Astrocyte of the hippocampus (primary cell): ENCODE results near the gene MRPL42.
"Not testable (repeated sequence)": the region's sequence is repeated elsewhere in the genome, so short reads cannot be mapped to it uniquely, and the experiment has no call there.

ENCODE experiments used
- DNase-seq: peaks from one replicate; pipeline ENCODE4 v3.0.0; 2011; ENCODE audit warnings: low read depth, low spot score

Gene MRPL42

DNA sequence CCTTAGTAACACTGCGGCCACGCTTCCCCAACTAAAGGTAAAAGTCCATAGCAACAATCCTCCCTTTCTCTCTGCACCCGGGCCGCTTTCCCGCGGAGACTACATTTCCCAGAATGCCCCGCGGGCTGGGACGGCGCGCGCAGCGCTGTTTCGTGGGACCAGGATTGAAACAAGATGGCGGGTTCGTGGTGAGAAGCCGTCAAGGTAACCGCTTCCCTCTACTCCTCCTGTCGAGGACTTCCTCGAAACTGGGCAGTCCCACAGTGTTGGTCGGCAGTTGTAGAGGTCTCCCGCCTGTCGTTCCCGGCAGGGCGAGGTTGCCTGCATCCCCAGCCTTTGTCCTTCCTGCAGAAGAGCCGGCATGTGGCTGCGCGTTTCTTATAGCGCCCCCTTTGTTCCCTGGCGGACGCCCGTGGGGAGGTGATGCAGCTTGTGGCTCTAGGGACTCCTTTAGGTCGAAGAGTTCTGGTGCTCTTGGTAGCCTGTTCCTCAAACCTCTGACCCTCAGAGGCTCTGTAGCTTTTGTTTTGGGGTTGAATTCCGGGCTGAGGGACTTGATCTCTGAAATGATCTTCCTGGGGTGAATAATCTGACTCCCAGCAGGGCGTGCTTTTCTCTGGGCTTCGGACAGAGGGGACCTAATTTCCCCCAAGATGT lies at the start of gene MRPL42:
Gene MRPL42 (plus strand): TSS at position 164 of the 657 bp plus-strand sequence. CDS start 1,772 bp downstream, outside the sequence.
- peak; percentile 97 for DNase-seq

DNA sequence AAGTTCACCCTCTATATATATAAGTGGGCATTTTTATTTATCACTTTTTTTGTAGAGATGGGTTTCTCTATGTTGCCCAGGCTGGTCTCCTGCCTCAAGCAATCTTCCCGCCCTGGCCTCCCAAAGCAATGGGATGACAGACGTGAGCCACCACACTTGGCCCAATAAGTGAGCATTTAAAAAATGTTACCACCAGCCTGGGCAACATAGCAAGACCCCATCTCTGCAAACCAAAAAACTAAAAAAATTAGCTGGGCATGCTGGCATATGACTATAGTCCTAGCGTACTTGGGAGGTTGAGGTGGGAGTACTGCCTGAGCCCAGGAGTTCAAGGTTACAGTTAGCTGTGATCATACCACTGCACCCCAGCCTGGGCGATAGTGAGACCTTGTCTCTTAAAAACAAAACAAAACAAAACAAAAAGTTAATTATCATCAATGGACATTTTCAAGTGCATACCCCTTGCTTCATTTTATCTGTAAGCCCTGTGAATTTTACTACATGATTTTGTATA lies 49.3 kb upstream of the MRPL42 start:
- no peak for DNase-seq

DNA sequence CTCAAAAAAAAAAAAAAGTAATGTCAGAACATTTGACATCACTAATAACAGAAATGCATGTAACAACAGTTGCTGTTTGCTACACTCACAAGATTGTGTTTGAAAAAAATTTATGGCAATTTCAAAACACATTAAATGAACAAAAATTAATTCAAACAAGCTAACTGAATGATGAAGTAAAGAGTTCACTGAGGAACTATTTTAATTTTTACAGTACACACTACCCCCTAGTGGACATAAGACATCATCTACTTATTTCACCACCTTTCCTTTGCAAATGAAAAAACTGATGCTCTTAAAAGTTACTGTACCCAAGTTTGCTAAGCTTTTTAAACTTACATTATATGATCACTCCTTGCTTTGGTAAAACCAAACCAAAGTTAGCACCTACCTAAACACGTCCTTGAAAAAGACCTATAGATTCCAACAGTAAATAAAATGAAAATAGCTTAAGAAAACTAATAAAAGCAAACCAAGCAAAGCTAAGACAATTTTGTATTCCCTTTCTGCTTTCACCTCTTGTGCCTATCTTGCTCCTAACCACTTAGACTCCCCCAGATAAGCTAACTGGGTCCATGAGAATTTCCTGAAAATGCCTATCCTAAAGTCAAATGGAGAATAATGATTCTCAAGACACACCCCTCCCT lies 47.8 kb upstream of the MRPL42 start:
- peak; percentile 62 for DNase-seq

DNA sequence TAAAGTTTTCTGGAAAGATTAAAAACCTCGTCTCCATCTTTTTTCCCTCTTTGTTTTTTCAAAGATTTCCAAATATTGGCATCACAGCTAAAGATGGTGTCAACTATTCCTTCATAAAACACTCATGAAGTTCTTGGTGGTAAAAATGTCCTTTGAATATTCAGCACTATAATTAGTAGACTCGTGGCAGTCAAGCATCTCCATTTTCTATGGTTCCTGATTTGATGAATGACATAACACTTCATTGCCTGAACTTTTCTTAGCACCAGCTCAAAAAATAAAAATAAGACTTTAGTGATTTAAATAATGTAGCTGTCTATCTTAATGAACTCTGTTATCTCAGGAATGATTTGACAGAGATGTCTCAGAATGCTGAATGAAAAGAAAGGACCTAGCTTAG lies 45.3 kb upstream of the MRPL42 start:
- no peak for DNase-seq

DNA sequence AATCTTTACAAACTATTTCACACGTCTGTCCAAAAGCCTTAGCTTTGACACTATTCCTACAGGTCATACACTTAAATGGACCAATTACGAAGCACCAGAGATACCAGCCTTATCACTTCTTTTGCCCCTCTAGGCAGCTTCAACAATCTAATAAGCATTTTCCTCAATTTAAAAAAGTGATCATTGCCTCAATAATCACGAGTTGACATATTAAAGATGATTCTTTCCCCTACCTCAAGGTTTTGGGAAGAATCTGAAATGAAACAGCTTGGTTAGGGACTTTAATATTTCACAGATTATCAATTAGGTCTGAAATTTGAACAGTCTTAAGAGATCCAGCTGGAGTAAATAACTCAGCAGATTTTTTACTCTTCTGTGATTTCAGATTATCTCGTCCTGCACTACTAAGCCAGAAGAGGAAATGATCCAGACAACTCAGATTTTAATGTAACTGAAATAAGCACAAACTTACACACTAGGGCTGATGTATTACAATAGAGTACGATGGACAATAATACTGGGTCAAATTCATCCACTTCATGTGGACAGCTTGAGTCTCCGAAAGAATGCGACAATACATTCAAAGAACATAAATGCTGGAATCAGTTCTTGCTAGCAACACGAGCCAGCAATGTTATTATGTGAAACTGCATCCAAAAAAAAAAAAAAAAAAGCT lies 41.4 kb upstream of the MRPL42 start:
- no peak for DNase-seq

DNA sequence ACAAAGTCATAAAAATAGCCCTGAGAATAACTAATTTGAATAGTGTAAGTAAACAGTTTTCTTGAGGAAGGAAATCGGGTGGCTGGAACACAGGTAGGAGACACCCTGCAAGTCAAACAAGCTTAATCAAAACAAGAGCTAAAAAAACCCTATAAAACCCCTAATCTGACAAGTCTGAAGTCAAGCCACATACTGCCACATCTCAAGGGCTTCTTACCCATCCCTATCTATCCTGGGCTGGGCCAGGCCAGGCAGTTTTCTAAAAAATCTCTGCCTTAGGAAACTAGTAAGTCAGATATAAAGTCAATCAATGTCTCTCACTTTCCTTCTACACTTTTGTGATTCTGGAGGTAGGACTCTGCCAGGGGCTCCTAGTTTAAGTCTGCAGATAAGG lies 40.9 kb upstream of the MRPL42 start:
- no peak for DNase-seq

DNA sequence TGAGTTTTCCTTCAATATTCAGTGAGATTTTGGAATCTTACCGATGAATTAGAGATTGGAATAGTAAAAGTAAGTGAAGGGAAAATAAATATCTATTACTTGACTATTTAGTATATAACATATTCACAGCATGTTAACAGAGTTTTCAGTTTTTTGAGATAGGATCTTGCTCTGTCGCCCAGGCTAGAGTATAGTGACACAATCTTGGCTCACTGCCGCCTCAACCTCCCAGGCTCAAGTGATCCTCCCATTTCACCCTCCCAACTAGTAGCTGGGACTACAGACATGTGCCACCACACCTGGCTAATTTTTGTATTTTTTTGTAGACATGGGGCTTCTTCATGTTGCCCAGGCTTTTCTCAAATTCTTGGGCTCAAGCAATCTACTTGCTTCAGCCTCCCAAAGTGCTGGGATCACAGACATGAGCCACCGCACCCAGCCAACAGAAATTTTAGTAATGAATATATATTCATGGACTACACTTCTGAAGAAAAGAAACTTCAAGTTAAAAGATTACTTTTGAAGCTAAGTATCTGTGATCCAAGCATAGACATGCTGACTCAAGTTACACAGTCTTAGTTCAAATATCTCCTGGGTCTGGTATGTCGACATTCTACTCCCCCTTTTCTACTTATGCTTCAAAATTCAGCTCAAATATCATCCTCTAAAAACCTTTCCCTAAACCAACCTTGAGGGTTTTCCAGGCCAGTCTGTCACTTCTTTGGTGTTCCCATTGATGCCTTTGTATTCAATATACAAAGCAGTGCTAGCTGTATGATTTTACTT lies 39.3 kb upstream of the MRPL42 start:
- DNase-seq: no peak

DNA sequence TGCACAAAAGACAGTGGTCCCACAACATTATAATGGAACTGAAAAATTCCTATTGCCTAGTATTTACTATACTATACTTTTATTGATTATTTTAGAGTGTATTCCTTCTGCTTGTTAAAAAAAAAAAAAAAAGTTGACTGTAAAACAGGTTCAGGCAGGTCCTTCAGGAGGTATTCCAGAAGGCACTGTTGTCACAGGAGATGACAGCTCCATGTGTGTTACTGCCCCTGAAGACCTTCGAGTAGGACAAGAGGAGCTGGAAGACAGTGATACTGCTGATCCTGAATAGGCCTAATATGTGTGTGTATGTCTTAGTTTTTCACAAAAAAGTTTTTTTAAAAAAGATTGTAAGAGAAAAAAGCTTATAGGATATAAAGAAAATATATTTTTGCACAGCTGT lies 37.9 kb upstream of the MRPL42 start:
- DNase-seq: no peak

DNA sequence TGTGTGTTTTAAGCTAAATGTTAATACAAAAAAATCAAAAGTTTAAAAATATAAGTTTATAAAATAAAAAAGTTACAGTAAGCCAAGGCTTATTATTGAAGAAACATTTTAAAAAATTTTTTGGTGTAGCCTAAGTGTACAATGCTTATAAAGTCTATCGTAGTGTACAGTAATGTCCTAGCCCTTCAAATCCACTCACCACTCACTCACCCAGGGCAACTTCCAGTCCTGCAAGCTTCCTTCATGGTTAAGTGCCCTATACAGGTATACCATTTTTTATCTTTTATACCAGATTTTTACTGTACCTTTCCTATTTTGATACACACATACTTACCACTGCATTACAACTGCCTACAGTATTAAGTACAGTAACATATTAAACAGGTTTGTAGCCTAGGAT lies 37.5 kb upstream of the MRPL42 start:
- DNase-seq: no peak

DNA sequence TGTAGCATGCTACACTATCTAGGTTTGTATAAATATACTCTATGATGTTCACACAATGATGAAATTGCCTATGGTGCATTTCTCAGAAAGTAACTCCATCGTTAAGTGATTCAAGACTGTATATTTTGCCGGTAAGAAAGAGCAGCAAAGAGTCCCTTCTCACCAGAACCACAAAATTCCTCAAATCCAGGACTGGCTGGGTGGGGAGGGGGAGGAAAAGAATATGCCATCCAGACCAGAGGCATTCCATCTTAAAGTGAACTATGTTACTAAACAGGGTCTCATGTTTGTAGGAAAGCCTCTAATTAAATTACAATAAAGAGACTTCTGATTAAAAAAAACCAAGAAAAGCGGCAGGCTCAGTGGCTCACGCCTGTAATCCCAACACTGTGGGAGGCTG lies 37.0 kb upstream of the MRPL42 start:
- DNase-seq: peak; percentile 59

DNA sequence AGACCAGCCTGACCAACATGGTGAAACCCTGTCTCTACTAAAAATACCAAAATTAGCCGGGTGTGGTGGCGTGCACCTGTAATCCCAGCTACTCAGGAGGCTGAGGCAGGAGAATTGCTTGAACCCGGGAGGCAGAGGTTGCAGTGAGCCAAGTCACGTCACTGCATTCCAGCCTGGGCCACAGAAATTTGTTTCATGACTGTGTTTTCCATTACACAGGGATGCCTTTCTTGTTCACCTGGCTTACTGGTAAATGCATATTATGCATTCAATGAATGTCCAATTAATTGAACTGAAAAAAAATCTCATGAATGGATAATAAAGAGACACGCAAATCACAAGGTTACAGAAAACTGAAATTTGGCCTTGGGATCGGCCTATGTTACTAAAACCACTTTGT lies 35.3 kb upstream of the MRPL42 start:
- DNase-seq: not testable (repeated sequence)

DNA sequence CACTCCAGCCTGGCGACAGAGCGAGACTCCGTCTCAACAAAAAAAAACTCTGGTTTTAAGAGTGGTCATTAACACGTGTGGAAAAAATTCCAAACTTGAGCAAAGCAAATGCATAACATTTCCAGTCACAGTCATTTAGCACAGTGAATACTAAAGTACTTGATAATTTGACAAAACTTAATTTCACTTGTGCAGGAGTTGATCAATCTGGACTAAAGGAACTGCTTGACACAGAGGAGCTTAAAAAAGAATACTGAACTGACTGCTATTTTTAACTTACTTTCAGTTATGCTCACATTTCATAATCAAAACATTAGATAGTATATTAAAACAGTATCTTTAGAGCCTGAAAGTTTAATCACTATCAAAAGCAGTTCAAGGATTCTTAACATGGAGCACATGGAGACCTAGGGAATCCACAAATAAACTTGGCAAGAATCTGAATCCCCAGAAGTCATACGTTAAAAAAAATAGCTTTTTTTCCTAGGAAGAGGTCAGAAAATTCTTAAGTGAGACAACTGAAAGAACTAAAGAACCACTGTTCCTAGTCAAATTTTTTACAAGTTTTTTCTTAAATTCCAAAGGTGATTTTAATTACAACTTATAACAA lies 33.0 kb upstream of the MRPL42 start:
- DNase-seq: no peak

DNA sequence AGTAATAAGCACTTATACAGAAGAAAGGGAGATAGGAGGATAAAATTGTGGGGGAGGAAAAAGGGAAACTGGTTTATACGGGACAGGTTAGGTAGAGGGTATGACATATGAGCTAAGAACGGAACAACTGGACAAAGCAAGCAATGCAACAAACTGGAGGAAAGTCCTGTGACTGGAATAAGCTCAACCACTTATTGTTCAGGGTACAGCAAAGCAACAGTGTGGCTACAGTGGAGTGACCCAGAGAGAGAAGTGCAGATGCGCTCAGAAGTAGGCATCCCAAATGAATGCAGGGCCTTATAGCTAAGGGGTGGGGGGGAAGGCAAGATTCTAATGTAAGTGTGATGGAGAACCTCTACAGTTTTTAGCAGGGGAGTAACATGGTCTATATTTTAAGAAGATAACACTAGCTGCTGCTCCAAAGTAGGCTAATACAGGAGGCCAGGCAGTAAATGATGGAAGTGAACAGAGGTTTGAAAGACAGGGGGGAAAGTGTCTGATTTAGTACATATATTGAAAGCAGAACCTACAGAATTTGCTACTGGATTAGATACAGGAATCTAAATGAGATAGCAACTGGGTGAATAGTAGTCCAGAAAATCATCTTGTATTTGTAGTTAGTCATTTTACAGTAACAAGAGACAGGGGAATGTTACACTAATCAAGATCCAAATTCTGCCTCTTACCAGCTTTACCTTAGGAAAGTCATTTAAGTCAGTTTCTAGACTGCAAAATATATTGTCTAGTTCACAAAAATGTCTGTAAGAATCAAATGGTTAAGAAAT lies 28.9 kb upstream of the MRPL42 start:
- no peak for DNase-seq

DNA sequence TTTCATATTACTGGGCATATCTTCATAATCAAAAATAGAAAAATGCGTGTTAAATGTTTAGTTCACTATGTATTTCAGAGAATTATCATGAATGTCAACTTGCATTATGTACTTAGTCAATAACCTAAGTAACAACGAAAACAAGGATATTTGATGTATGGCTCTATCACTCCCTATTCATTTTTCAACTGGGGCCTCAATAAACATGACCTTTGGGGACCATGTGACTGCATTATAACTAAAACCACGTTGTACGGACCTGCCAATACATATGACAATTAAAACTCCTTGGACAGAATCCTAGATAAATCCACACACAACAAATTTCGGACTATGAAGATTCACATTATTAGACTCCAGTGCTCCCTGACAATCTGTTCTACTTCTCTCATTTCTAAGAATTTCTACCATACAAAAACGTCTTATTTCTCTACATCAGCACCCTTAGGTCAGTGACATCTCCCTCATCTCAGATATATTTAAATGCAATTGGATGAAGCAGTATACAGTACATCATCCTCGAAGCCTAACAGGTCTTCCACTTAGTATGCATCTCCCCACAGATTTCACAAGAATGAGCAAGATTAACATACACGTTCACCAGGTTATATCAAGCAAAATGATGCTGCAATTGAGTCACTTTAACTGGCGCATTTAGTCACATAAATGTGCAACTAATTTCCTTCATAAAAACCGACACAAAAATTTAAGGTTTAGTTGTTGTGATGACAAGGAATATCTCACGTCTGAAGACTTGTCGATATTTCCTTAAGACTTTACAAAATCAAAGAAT lies 27.1 kb upstream of the MRPL42 start:
- DNase-seq: no peak

DNA sequence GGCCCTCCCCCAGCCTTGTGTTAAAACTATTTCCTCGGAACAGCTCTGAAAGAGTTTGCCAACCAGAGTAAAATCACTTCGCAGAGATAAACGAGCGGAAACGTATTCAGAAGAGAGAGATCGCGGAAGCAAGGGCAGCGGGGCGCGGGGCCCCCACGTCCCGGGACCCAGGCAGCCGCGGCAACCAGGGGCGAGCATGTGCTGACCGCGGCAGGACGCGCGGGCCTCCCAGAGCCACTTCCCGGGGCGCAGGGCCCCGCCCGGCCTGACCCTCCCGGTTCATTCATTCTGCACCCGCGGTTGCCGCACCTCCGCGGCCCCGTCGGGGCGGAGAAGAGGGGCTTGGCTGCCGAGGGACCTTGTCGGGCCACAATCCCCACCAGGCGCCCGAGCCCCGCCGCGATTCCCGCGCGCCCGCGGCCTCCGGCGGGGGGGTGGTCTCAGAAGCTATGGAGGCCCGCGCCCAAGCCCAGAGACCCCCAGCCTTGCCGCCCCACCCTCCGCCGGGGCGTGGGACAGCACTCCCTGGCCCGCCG lies 26.2 kb upstream of the MRPL42 start:
- DNase-seq: peak; percentile 48

DNA sequence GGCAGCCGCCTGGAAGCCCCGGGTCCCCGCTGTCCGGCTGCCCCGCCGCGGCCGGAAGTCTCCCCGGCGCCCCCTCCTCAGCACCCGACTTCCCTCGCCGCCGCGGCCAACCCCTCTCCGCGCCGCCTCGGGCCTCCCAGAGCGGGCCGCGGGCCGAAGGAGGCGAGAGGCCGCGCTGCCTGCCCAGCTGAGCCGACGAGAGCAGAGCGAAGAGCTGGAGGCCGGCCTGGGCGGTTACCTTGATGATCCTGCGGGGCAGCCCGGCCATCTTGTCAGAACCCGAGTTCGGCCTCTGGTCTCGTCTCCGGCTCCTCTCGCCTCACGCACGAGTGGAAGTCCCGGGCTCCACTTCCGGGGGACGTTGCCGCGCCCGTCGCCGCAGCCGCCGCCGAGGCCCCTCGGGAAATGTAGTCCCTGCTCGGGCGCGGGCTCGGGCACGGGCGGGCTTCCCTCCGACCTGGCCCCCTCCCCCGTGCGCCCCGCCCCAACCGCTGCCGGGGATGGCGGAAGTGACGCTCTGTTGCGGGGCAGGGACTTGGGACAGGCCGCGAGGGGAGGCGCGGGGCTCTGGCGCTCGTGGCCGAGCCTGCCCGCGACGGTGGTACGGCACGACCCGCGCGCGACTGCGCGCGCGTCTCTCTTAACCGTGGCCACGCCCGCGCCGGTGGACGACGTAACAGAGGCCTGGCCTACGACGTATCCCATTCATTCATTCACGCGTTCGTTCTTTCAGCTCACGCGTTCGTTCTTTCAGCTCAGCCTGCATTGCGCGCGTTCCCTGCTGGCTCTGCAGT lies 25.5 kb upstream of the MRPL42 start, which contains the start of gene UBE2N:
Gene UBE2N (minus strand): TSS at position 331 of the 794 bp plus-strand sequence. CDS start 63 bp downstream, at position 268.
- DNase-seq: peak; percentile 99

DNA sequence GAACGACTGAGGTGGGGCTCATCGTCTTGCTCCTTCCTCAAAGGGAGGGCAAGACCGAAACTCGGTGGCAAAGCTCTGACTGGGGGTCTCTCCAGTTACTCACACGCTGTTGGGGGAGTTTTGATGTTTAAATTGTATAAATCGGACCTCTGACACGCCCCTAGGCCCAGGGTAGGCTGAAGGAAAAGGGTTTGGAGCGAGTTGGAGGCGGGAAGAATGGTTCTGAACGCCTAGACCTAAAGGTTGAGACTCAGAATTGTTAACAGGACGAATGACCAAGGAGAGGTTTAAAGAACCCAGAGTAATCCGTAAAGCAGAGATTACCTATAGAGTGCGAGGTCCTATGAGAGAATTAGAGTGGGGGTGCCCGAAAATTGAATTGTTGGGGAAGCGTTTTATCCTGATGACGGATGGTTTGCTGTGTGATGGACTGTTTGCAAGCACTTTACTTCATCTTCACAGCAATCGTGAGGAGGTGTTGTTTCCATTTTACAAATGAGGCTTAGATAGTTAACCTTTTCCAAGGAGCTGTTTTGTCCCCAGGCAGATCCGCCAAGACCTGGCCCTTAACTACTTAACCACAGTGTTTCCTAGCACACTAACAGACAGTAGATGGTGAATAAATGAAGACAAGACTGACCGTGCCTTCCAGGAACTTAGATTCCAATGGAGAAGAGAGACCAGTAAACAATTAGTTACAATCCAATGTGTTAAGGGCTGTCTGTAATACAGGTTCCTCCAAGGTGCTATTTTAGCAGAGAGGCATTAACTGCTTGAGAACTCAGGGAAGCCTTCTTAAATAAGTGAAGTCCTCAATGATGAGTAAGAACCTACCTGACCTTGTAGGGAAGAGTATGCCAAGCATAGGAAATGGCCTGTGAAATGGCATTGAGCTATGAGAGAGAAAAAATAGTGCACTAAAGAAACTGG lies 24.6 kb upstream of the MRPL42 start:
- peak; percentile 19 for DNase-seq

DNA sequence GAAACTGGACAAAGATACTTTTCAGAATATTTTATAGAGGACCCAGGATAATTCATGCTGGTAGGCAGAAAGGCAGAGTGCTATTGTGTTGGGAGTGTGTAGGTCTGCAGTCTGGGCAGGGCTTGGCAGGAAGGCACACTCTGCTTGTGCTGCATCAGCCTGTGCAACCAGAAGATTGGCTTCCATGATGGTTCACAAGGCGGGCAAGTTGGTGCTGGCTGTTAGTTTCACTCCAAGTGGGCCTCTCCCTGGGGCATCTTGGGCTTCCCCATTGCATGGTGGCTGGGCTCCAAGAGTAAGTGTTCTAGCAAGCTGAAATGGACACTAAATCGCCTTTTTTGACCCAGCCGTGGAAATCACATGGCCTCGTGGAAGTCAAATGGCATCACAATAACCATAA lies 23.7 kb upstream of the MRPL42 start:
- no peak for DNase-seq
